HEK293 (cell line): ENCODE measurements around the gene CTSE.

Experiments
- BCL11A ChIP-seq: fragments of 450-650 bp; formaldehyde crosslinking; IDR thresholded peaks from 2 replicates; pipeline ENCODE4 v1.5.1; 2016; ENCODE audit warnings: low read depth, missing biosample characterization, missing genetic modification characterization
- FEZF1 ChIP-seq: fragments of 450-650 bp; formaldehyde crosslinking; IDR thresholded peaks from 2 replicates; pipeline ENCODE4 v1.5.1; 2016; ENCODE audit warnings: missing biosample characterization, missing genetic modification characterization
- KLF16 ChIP-seq: fragments of 450-650 bp; formaldehyde crosslinking; IDR thresholded peaks from 2 replicates; pipeline ENCODE4 v1.5.1; 2017; ENCODE audit warnings: missing biosample characterization, missing genetic modification characterization
- MEIS1 ChIP-seq: sonication (generic); formaldehyde crosslinking; IDR thresholded peaks from 2 replicates; pipeline ENCODE4 v1.8.1; 2022; ENCODE audit warnings: missing genetic modification reagents, mild to moderate bottlenecking, borderline replicate concordance
- SALL2 ChIP-seq: fragments of 450-650 bp; formaldehyde crosslinking; IDR thresholded peaks from 2 replicates; pipeline ENCODE4 v1.5.0; 2017; ENCODE audit warnings: missing biosample characterization, mild to moderate bottlenecking, missing genetic modification characterization, borderline replicate concordance
- YY1 ChIP-seq: fragments of 450-650 bp; formaldehyde crosslinking; IDR thresholded peaks from 2 replicates; pipeline ENCODE4 v1.5.1; 2018; ENCODE audit warnings: missing biosample characterization, missing genetic modification characterization
- ZBTB1 ChIP-seq: fragments of 450-650 bp; formaldehyde crosslinking; IDR thresholded peaks from 2 replicates; pipeline ENCODE4 v1.5.1; 2016; ENCODE audit warnings: missing biosample characterization, missing genetic modification characterization
- ZNF10 ChIP-seq: fragments of 450-650 bp; formaldehyde crosslinking; IDR thresholded peaks from 2 replicates; pipeline ENCODE4 v1.5.1; 2017; ENCODE audit warnings: missing biosample characterization, missing genetic modification characterization
- ZNF112 ChIP-seq: fragments of 450-650 bp; formaldehyde crosslinking; IDR thresholded peaks from 2 replicates; pipeline ENCODE4 v1.5.0; 2017; ENCODE audit warnings: missing biosample characterization, missing genetic modification characterization
- ZNF16 ChIP-seq: fragments of 450-650 bp; formaldehyde crosslinking; IDR thresholded peaks from 2 replicates; pipeline ENCODE4 v1.5.1; 2016; ENCODE audit warnings: low read depth, missing biosample characterization, missing genetic modification characterization
- ZNF2 ChIP-seq: fragments of 450-650 bp; formaldehyde crosslinking; IDR thresholded peaks from 2 replicates; pipeline ENCODE4 v1.5.1; 2016; ENCODE audit warnings: missing biosample characterization, missing genetic modification characterization
- ZNF221 ChIP-seq: fragments of 450-650 bp; formaldehyde crosslinking; IDR thresholded peaks from 2 replicates; pipeline ENCODE4 v1.5.1; 2017; ENCODE audit warnings: missing biosample characterization, missing genetic modification characterization, borderline replicate concordance
- ZNF302 ChIP-seq: fragments of 450-650 bp; formaldehyde crosslinking; IDR thresholded peaks from 2 replicates; pipeline ENCODE4 v1.5.1; 2016; ENCODE audit warnings: missing biosample characterization, missing genetic modification characterization, low read depth
- ZNF423 ChIP-seq: fragments of 450-650 bp; formaldehyde crosslinking; IDR thresholded peaks from 2 replicates; pipeline ENCODE4 v1.5.1; 2016; ENCODE audit warnings: missing biosample characterization, missing genetic modification characterization
- ZNF48 ChIP-seq: fragments of 450-650 bp; formaldehyde crosslinking; IDR thresholded peaks from 2 replicates; pipeline ENCODE4 v1.5.1; 2016; ENCODE audit warnings: missing biosample characterization, missing genetic modification characterization
- ZNF629 ChIP-seq: fragments of 450-650 bp; formaldehyde crosslinking; IDR thresholded peaks from 2 replicates; pipeline ENCODE4 v1.5.1; 2017; ENCODE audit warnings: missing biosample characterization, missing genetic modification characterization
- ZNF654 ChIP-seq: fragments of 450-650 bp; formaldehyde crosslinking; IDR thresholded peaks from 2 replicates; pipeline ENCODE4 v1.5.1; 2016; ENCODE audit warnings: low read depth, missing biosample characterization, missing genetic modification characterization
- ZNF670 ChIP-seq: fragments of 450-650 bp; formaldehyde crosslinking; IDR thresholded peaks from 2 replicates; pipeline ENCODE4 v1.5.1; 2016; ENCODE audit warnings: missing biosample characterization, missing genetic modification characterization, low read depth
- ZNF76 ChIP-seq: fragments of 450-650 bp; formaldehyde crosslinking; IDR thresholded peaks from 2 replicates; pipeline ENCODE4; 2016; ENCODE audit warnings: low read depth, missing biosample characterization, missing genetic modification characterization, borderline replicate concordance
- ZNF768 ChIP-seq: fragments of 450-650 bp; formaldehyde crosslinking; IDR thresholded peaks from 2 replicates; pipeline ENCODE4 v1.5.1; 2018; ENCODE audit warnings: missing biosample characterization, mild to moderate bottlenecking, missing genetic modification characterization
- TF ChIP-seq, protein P1 (sequence below): sonication (generic); formaldehyde crosslinking; IDR thresholded peaks from 2 replicates; pipeline ENCODE4 v1.8.1; 2022; ENCODE audit warnings: mild to moderate bottlenecking, moderate library complexity, missing genetic modification reagents
- TF ChIP-seq, protein P2 (sequence below): fragments of 450-650 bp; formaldehyde crosslinking; IDR thresholded peaks from 2 replicates; pipeline ENCODE4 v1.5.1; 2016; ENCODE audit warnings: missing biosample characterization, missing genetic modification characterization
- TF ChIP-seq, protein P3 (sequence below): fragments of 450-650 bp; formaldehyde crosslinking; IDR thresholded peaks from 2 replicates; pipeline ENCODE4 v1.5.1; 2016; ENCODE audit warnings: missing biosample characterization, missing genetic modification characterization
- TF ChIP-seq, protein P4 (sequence below): fragments of 450-650 bp; formaldehyde crosslinking; conservative IDR thresholded peaks from 2 replicates; pipeline ENCODE4 v1.5.1; 2016; ENCODE audit warnings: low read depth, missing biosample characterization, missing genetic modification characterization
- TF ChIP-seq, protein P5 (sequence below): fragments of 450-650 bp; formaldehyde crosslinking; optimal IDR thresholded peaks from 2 replicates; pipeline ENCODE3; 2016; ENCODE audit warnings: missing biosample characterization, mild to moderate bottlenecking, missing genetic modification characterization

CTSE gene

DNA sequence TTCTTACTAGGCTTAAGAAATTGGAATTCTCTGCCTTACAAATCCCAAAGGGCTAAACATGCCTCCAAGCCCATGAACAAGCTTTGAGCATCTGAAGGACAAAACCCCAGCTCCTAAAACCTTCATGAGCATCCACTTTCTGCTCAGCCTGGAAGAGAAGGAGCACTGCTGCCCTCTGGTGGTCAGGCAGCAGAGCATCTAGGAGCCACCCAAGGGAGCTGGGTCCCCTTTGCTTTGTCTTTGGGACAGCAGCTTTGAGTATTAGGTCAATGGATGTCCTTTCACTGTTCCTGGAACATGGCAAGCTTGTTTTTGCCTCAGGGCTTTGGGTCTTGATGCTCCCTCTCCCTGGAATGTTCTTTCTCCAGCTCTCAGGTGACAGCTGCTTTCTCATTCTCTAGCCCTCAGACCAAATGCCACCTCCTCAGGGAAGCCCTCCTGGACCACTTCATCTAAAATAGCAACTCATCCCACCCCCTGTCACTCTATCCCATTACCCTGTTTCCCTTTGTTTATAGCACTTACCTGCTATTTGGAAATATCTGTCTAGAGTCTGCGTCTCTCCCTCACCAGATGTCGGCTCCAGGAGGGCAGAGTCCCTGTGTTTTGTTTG lies 46.2 kb downstream of the CTSE start (continued):
- TF ChIP-seq, protein P1, sequence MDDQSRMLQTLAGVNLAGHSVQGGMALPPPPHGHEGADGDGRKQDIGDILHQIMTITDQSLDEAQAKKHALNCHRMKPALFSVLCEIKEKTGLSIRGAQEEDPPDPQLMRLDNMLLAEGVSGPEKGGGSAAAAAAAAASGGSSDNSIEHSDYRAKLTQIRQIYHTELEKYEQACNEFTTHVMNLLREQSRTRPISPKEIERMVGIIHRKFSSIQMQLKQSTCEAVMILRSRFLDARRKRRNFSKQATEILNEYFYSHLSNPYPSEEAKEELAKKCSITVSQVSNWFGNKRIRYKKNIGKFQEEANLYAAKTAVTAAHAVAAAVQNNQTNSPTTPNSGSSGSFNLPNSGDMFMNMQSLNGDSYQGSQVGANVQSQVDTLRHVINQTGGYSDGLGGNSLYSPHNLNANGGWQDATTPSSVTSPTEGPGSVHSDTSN (CRISPR knock-in tag): no peak
- no peak for TF ChIP-seq ZNF670 (tag by site-specific recombination)
- no peak for TF ChIP-seq ZNF16 (tag by site-specific recombination)
- no peak for TF ChIP-seq ZNF10
- no peak for TF ChIP-seq BCL11A
- no peak for TF ChIP-seq ZNF48
- TF ChIP-seq ZNF423 (tag by site-specific recombination): peak; percentile 74; the same call in 1 of the 2 replicates
- TF ChIP-seq MEIS1 (CRISPR knock-in tag): no peak
- TF ChIP-seq FEZF1 (tag by site-specific recombination): no peak
- TF ChIP-seq ZNF302 (tag by site-specific recombination): no peak
- TF ChIP-seq, protein P2, sequence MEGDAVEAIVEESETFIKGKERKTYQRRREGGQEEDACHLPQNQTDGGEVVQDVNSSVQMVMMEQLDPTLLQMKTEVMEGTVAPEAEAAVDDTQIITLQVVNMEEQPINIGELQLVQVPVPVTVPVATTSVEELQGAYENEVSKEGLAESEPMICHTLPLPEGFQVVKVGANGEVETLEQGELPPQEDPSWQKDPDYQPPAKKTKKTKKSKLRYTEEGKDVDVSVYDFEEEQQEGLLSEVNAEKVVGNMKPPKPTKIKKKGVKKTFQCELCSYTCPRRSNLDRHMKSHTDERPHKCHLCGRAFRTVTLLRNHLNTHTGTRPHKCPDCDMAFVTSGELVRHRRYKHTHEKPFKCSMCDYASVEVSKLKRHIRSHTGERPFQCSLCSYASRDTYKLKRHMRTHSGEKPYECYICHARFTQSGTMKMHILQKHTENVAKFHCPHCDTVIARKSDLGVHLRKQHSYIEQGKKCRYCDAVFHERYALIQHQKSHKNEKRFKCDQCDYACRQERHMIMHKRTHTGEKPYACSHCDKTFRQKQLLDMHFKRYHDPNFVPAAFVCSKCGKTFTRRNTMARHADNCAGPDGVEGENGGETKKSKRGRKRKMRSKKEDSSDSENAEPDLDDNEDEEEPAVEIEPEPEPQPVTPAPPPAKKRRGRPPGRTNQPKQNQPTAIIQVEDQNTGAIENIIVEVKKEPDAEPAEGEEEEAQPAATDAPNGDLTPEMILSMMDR (tag by site-specific recombination): peak; percentile 88
- TF ChIP-seq ZNF221 (tag by site-specific recombination): no peak
- no peak for TF ChIP-seq ZNF112 (tag by site-specific recombination)
- TF ChIP-seq, protein P3, sequence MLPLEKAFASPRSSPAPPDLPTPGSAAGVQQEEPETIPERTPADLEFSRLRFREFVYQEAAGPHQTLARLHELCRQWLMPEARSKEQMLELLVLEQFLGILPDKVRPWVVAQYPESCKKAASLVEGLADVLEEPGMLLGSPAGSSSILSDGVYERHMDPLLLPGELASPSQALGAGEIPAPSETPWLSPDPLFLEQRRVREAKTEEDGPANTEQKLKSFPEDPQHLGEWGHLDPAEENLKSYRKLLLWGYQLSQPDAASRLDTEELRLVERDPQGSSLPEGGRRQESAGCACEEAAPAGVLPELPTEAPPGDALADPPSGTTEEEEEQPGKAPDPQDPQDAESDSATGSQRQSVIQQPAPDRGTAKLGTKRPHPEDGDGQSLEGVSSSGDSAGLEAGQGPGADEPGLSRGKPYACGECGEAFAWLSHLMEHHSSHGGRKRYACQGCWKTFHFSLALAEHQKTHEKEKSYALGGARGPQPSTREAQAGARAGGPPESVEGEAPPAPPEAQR (tag by site-specific recombination): no peak
- no peak for TF ChIP-seq ZBTB1
- TF ChIP-seq ZNF629: no peak
- no peak for TF ChIP-seq ZNF76
- TF ChIP-seq, protein P4, sequence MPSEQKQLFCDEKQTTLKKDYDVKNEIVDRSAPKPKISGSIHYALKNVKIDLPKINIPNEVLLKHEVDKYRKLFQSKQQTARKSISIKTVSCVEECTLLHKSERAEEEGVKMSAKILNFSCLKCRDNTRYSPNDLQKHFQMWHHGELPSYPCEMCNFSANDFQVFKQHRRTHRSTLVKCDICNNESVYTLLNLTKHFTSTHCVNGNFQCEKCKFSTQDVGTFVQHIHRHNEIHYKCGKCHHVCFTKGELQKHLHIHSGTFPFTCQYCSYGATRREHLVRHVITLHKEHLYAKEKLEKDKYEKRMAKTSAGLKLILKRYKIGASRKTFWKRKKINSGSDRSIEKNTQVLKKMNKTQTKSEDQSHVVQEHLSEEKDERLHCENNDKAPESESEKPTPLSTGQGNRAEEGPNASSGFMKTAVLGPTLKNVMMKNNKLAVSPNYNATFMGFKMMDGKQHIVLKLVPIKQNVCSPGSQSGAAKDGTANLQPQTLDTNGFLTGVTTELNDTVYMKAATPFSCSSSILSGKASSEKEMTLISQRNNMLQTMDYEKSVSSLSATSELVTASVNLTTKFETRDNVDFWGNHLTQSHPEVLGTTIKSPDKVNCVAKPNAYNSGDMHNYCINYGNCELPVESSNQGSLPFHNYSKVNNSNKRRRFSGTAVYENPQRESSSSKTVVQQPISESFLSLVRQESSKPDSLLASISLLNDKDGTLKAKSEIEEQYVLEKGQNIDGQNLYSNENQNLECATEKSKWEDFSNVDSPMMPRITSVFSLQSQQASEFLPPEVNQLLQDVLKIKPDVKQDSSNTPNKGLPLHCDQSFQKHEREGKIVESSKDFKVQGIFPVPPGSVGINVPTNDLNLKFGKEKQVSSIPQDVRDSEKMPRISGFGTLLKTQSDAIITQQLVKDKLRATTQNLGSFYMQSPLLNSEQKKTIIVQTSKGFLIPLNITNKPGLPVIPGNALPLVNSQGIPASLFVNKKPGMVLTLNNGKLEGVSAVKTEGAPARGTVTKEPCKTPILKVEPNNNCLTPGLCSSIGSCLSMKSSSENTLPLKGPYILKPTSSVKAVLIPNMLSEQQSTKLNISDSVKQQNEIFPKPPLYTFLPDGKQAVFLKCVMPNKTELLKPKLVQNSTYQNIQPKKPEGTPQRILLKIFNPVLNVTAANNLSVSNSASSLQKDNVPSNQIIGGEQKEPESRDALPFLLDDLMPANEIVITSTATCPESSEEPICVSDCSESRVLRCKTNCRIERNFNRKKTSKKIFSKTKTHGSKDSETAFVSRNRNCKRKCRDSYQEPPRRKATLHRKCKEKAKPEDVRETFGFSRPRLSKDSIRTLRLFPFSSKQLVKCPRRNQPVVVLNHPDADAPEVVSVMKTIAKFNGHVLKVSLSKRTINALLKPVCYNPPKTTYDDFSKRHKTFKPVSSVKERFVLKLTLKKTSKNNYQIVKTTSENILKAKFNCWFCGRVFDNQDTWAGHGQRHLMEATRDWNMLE (tag by site-specific recombination): no peak
- TF ChIP-seq ZNF768: no peak
- TF ChIP-seq KLF16 (tag by site-specific recombination): no peak
- TF ChIP-seq YY1 (tag by site-specific recombination): no peak
- no peak for TF ChIP-seq SALL2
- TF ChIP-seq, protein P5, sequence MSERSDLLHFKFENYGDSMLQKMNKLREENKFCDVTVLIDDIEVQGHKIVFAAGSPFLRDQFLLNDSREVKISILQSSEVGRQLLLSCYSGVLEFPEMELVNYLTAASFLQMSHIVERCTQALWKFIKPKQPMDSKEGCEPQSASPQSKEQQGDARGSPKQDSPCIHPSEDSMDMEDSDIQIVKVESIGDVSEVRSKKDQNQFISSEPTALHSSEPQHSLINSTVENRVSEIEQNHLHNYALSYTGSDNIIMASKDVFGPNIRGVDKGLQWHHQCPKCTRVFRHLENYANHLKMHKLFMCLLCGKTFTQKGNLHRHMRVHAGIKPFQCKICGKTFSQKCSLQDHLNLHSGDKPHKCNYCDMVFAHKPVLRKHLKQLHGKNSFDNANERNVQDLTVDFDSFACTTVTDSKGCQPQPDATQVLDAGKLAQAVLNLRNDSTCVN (tag by site-specific recombination): no peak
- TF ChIP-seq ZNF2 (tag by site-specific recombination): no peak
- peak; percentile 95 for TF ChIP-seq ZNF654
